ENCODE results near the gene RHBDF2.

RHBDF2 gene

GRCh38 chr17:76473541-76473985, 27.7 kb downstream of the RHBDF2 start:
- no peaks in the 10 kb centered on the region for H3K9me3 ChIP-seq (ENCODE audit: insufficient read depth, low read depth, low read length)
- no peak overlapping the region for H3K9ac ChIP-seq (ENCODE audit: low read depth, low read length)
- WGBS: 87% methylated on average over 18 of the region's 18 CpGs
- no peak overlapping the region for H3K4me3 ChIP-seq (ENCODE audit: low read length)
- H3K27ac ChIP-seq (ENCODE audit: low read depth, low read length): no peak overlapping the region
- H3K27me3 ChIP-seq (ENCODE audit: insufficient read depth, low read length): no peaks in the 10 kb centered on the region
- no peaks in the 10 kb centered on the region for H3K4me1 ChIP-seq (ENCODE audit: insufficient read depth, low read length)
- H3K36me3 ChIP-seq (ENCODE audit: insufficient read depth, low read length): peaks cover 8% of the 10 kb centered on the region; the same call in 1 of the 2 replicates

GRCh38 chr17:76472726-76473125, 28.5 kb downstream of the RHBDF2 start:
- H3K4me1 ChIP-seq (ENCODE audit: insufficient read depth, low read length): 0 out of 2 replicates have a peak, but pooled peaks cover under 1% of the 10 kb centered on the region
- no peaks in the 10 kb centered on the region for H3K27me3 ChIP-seq (ENCODE audit: insufficient read depth, low read length)
- peaks cover 8% of the 10 kb centered on the region; the same call in 1 of the 2 replicates for H3K36me3 ChIP-seq (ENCODE audit: insufficient read depth, low read length)
- H3K27ac ChIP-seq (ENCODE audit: low read depth, low read length): no peak overlapping the region
- H3K9ac ChIP-seq (ENCODE audit: low read depth, low read length): no peak overlapping the region
- 96% methylated on average over 11 of the region's 11 CpGs for WGBS
- no peak overlapping the region for H3K4me3 ChIP-seq (ENCODE audit: low read length)
- H3K9me3 ChIP-seq (ENCODE audit: insufficient read depth, low read depth, low read length): no peaks in the 10 kb centered on the region

- H3K4me3 ChIP-seq (ENCODE audit: low read length): no peak overlapping the region
- H3K36me3 ChIP-seq (ENCODE audit: insufficient read depth, low read length): peaks cover 8% of the 10 kb centered on the region; the same call in 1 of the 2 replicates
- H3K4me1 ChIP-seq (ENCODE audit: insufficient read depth, low read length): peaks cover 5% of the 10 kb centered on the region; the same call in 1 of the 2 replicates
- 95% methylated on average over 15 of the region's 15 CpGs for WGBS
- no peaks in the 10 kb centered on the region for H3K27me3 ChIP-seq (ENCODE audit: insufficient read depth, low read length)
- H3K9ac ChIP-seq (ENCODE audit: low read depth, low read length): no peak overlapping the region
- no peaks in the 10 kb centered on the region for H3K9me3 ChIP-seq (ENCODE audit: insufficient read depth, low read depth, low read length)
- H3K27ac ChIP-seq (ENCODE audit: low read depth, low read length): no peak overlapping the region
Measured at GRCh38 chr17:76472258-76472645, 29.0 kb downstream of the RHBDF2 start.

- Histone ChIP-seq H3K27ac (ENCODE audit: low read depth, low read length) (no peak overlapping the region), H3K4me1 (ENCODE audit: insufficient read depth, low read length) (peaks cover 7% of the 10 kb centered on the region; the same call in 1 of the 2 replicates), H3K27me3 (ENCODE audit: insufficient read depth, low read length) (no peaks in the 10 kb centered on the region), H3K9me3 (ENCODE audit: insufficient read depth, low read depth, low read length) (no peaks in the 10 kb centered on the region), H3K36me3 (ENCODE audit: insufficient read depth, low read length) (peaks cover 8% of the 10 kb centered on the region; the same call in 1 of the 2 replicates), H3K9ac (ENCODE audit: low read depth, low read length) (no peak overlapping the region), H3K4me3 (ENCODE audit: low read length) (no peak overlapping the region)
- 95% methylated on average over 35 of the region's 35 CpGs for WGBS
Measured at GRCh38 chr17:76471498-76472257, 29.5 kb downstream of the RHBDF2 start.

- Histone ChIP-seq H3K36me3 (ENCODE audit: insufficient read depth, low read length) (peaks cover 8% of the 10 kb centered on the region; the same call in 1 of the 2 replicates), H3K9ac (ENCODE audit: low read depth, low read length) (no peak overlapping the region), H3K27me3 (ENCODE audit: insufficient read depth, low read length) (no peaks in the 10 kb centered on the region), H3K27ac (ENCODE audit: low read depth, low read length) (no peak overlapping the region), H3K9me3 (ENCODE audit: insufficient read depth, low read depth, low read length) (no peaks in the 10 kb centered on the region), H3K4me3 (ENCODE audit: low read length) (no peak overlapping the region), H3K4me1 (ENCODE audit: insufficient read depth, low read length) (peaks cover 7% of the 10 kb centered on the region; the same call in 1 of the 2 replicates)
- WGBS: 92% methylated on average over 11 of the region's 13 CpGs
Measured at GRCh38 chr17:76469991-76470739, 31.1 kb downstream of the RHBDF2 start.

GRCh38 chr17:76469076-76469990, 31.9 kb downstream of the RHBDF2 start:
- WGBS: 95% methylated on average over 38 of the region's 38 CpGs
- H3K27ac ChIP-seq (ENCODE audit: low read depth, low read length): no peak overlapping the region
- peaks cover 8% of the 10 kb centered on the region; the same call in 1 of the 2 replicates for H3K36me3 ChIP-seq (ENCODE audit: insufficient read depth, low read length)
- no peak overlapping the region for H3K9ac ChIP-seq (ENCODE audit: low read depth, low read length)
- H3K4me3 ChIP-seq (ENCODE audit: low read length): no peak overlapping the region
- peaks cover 7% of the 10 kb centered on the region; the same call in 1 of the 2 replicates for H3K4me1 ChIP-seq (ENCODE audit: insufficient read depth, low read length)
- no peaks in the 10 kb centered on the region for H3K27me3 ChIP-seq (ENCODE audit: insufficient read depth, low read length)
- H3K9me3 ChIP-seq (ENCODE audit: insufficient read depth, low read depth, low read length): no peaks in the 10 kb centered on the region

- Histone ChIP-seq H3K4me1 (ENCODE audit: insufficient read depth, low read length) (peaks cover 7% of the 10 kb centered on the region; the same call in 1 of the 2 replicates), H3K9ac (ENCODE audit: low read depth, low read length) (no peak overlapping the region), H3K4me3 (ENCODE audit: low read length) (no peak overlapping the region), H3K27ac (ENCODE audit: low read depth, low read length) (no peak overlapping the region), H3K36me3 (ENCODE audit: insufficient read depth, low read length) (peaks cover 8% of the 10 kb centered on the region; the same call in 1 of the 2 replicates), H3K9me3 (ENCODE audit: insufficient read depth, low read depth, low read length) (no peaks in the 10 kb centered on the region), H3K27me3 (ENCODE audit: insufficient read depth, low read length) (no peaks in the 10 kb centered on the region)
- WGBS: 96% methylated on average over 14 of the region's 14 CpGs
Measured at GRCh38 chr17:76468634-76469010, 32.6 kb downstream of the RHBDF2 start.

- Histone ChIP-seq H3K4me3 (ENCODE audit: low read length) (no peak overlapping the region), H3K9me3 (ENCODE audit: insufficient read depth, low read depth, low read length) (no peaks in the 10 kb centered on the region), H3K27ac (ENCODE audit: low read depth, low read length) (no peak overlapping the region), H3K9ac (ENCODE audit: low read depth, low read length) (no peak overlapping the region), H3K36me3 (ENCODE audit: insufficient read depth, low read length) (peaks cover 8% of the 10 kb centered on the region; the same call in 1 of the 2 replicates), H3K4me1 (ENCODE audit: insufficient read depth, low read length) (peaks cover 7% of the 10 kb centered on the region; the same call in 1 of the 2 replicates), H3K27me3 (ENCODE audit: insufficient read depth, low read length) (no peaks in the 10 kb centered on the region)
- WGBS: 93% methylated on average over 7 of the region's 8 CpGs
Measured at GRCh38 chr17:76467809-76468633, 33.2 kb downstream of the RHBDF2 start.

GRCh38 chr17:76467366-76467765, 33.9 kb downstream of the RHBDF2 start, which contains the start of gene AANAT:
Gene AANAT, plus strand, starts transcription at chr17:76467603. Its CDS starts 1,144 bp downstream, at chr17:76468747.
- H3K27me3 ChIP-seq (ENCODE audit: insufficient read depth, low read length): no peaks in the 10 kb centered on the region
- H3K4me3 ChIP-seq (ENCODE audit: low read length): no peak within 1 kb of the TSS
- H3K36me3 ChIP-seq (ENCODE audit: insufficient read depth, low read length): peaks cover 2% of the 10 kb centered on the region; the same call in 1 of the 2 replicates
- H3K9ac ChIP-seq (ENCODE audit: low read depth, low read length): no peak within 1 kb of the TSS
- WGBS: 42% methylated on average over 11 of the region's 11 CpGs
- H3K4me1 ChIP-seq (ENCODE audit: insufficient read depth, low read length): peaks cover 7% of the 10 kb centered on the region; the same call in 1 of the 2 replicates
- no peaks in the 10 kb centered on the region for H3K9me3 ChIP-seq (ENCODE audit: insufficient read depth, low read depth, low read length)
- H3K27ac ChIP-seq (ENCODE audit: low read depth, low read length): no peak within 1 kb of the TSS

GRCh38 chr17:76466775-76467130, 34.5 kb downstream of the RHBDF2 start:
- 87% methylated on average over 6 of the region's 6 CpGs for WGBS
- no peak overlapping the region for H3K9ac ChIP-seq (ENCODE audit: low read depth, low read length)
- no peak overlapping the region for H3K27ac ChIP-seq (ENCODE audit: low read depth, low read length)

More at GRCh38 chr17:76466775-76467130, 34.5 kb downstream of the RHBDF2 start:
- Histone ChIP-seq H3K4me3 (ENCODE audit: low read length) (no peak overlapping the region), H3K9me3 (ENCODE audit: insufficient read depth, low read depth, low read length) (no peaks in the 10 kb centered on the region), H3K27me3 (ENCODE audit: insufficient read depth, low read length) (no peaks in the 10 kb centered on the region), H3K36me3 (ENCODE audit: insufficient read depth, low read length) (no peaks in the 10 kb centered on the region), H3K4me1 (ENCODE audit: insufficient read depth, low read length) (peaks cover 10% of the 10 kb centered on the region)

Data from HUES64 (cell line).